ENCODE results near the gene PPT2. TPM values are rescaled to one million over a fixed set of nuclear protein-coding genes. Genes with fewer than 3 reads are reported as not detected.
A peak's percentile ranks its signal among the peaks of the same experiment; 100 is the strongest.
"Not testable (repeated sequence)": the region's sequence is repeated elsewhere in the genome, so short reads cannot be mapped to it uniquely, and the experiment has no call there.

Gene PPT2
- polyA plus RNA-seq, 6 donors from 2014 or later: 0.96 to 3.0 (median 2.0) TPM; not detected in 1

DNA sequence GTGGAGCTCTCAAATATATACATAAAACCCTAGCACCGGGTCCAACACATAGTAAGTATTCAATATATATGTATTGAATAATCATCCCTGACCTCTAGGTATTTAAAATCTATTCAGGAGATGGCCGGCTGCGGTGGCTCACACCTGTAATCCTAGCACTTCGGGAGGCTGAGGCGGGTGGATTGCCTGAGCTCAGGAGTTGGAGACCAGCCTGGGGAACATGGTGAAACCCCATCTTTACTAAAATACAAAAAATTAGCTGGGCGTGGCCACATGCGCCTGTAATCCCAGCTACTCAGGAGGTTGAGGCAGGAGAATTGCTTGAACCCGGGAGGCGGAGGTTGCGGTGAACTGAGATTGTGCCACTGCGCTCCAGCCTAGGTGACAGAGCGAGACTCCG, 39.2 kb downstream of the PPT2 start:
- peaks cover 0 to 17% of the 10 kb centered on the region in 2 donors for H3K36me3 Mint-ChIP-seq
- not testable (repeated sequence) for H3K9me3 Mint-ChIP-seq; ATAC-seq (ENCODE audit: low read depth in 2 of 2); DNase-seq; H3K27me3 Mint-ChIP-seq
- H3K4me1 Mint-ChIP-seq: peaks cover 70 to 76% (median 71%) of the 10 kb centered on the region in 3 donors
- peak overlapping the region; percentile 95 to 100 (median 99) for H3K27ac Mint-ChIP-seq
- H3K4me3 Mint-ChIP-seq: peak overlapping the region; percentile 94 to 99 (median 98)

DNA sequence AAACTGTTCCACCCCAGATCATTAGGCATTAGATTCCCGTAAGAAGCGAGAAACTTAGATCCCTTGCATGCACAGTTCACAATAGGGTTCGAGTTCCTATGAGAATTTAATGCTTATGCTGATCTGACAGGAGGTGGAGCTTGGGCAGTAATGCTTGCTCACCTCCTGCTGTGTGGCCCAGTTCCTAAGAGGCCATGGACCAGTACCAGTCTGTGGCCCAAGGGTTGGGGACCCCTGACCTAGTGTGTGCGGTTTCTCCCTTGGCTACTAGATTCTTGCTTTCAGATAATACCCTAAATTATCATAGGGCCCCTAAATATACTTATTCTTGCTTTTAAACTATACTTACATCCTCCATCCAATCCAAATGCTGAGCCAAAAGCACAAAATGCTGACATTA, 40.4 kb downstream of the PPT2 start:
- Mint-ChIP-seq H3K9me3 (no peaks in the 10 kb centered on the region), H3K27me3 (no peaks in the 10 kb centered on the region), H3K4me3 (peak overlapping the region in 7 of 8 donors; percentile 92 to 99 (median 97)), H3K36me3 (peaks cover 0 to 17% of the 10 kb centered on the region in 2 donors), H3K4me1 (peaks cover 58 to 65% (median 59%) of the 10 kb centered on the region in 3 donors), H3K27ac (peak overlapping the region in 5 of 6 donors; percentile 99 to 100 (median 100))
- no peak for ATAC-seq (ENCODE audit: low read depth in 2 of 2)
- no peak for DNase-seq

DNA sequence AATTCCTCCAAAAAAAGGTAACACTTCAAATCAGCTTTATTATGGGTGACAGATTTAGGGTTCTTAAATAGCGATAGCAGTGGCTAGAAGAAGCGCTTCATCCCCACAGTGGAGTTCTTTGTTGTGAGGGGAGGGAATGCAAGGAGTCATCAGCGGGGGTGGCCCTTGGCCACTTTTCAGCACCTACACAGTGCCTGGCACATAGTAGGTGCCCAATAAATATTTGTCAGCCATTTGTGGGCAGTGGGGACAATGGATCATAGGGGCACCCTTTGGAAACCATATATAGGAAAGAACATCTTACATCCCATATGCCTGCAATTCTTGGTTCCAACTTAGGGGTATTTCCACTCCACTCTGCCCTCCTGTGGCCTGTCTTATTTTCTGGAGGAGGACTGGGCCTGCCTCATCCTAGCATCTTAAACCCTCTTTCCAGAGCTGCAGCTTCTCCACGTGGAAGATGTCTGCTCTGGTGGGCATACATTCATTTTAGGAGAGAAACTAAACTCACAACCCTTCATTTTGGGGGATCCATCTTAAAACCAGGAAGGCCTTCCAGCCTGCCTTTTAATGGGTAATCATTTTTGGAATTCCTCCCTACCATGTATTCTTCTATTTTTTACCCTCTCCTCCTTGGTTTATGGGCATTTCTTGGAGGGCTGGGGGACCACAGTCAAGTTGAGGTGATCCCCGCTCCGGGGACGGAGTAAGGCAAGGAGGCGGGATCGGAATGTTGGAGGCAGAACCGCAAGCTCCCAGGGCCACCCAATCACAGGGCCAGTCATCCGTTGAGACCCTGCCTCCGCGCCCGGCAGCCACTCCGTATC, 41.1 kb downstream of the PPT2 start:
- DNase-seq: no peak
- Mint-ChIP-seq H3K27ac (peak overlapping the region; percentile 99 to 100 (median 100)), H3K9me3 (no peaks in the 10 kb centered on the region), H3K36me3 (peaks cover 0 to 17% of the 10 kb centered on the region in 2 donors), H3K27me3 (no peaks in the 10 kb centered on the region), H3K4me1 (peaks cover 58 to 64% (median 58%) of the 10 kb centered on the region in 3 donors), H3K4me3 (peak overlapping the region; percentile 92 to 100 (median 98))
- no peak for ATAC-seq (ENCODE audit: low read depth in 2 of 2)

DNA sequence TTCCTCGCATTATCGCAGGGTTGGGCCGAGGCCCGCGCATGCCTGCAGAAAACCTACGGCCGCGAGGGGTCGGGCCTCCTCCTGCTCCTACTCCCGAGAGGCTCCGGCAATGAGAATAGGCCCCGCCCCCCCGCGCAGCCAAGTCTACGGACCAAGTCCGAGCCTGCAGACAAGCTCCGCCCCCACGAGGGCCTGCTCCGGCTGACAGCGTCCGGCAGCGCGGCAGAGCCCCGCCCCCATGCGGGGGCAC, 41.6 kb downstream of the PPT2 start:
- peaks cover 52 to 59% (median 54%) of the 10 kb centered on the region in 3 donors for H3K4me1 Mint-ChIP-seq
- ATAC-seq (ENCODE audit: low read depth in 2 of 2) (no peak), DNase-seq (peak; percentile 99)
- peak overlapping the region; percentile 99 to 100 (median 100) for H3K27ac Mint-ChIP-seq
- H3K36me3 Mint-ChIP-seq: peaks cover 0 to 17% of the 10 kb centered on the region in 2 donors
- H3K9me3 Mint-ChIP-seq: no peaks in the 10 kb centered on the region
- H3K27me3 Mint-ChIP-seq: no peaks in the 10 kb centered on the region
- peak overlapping the region; percentile 92 to 100 (median 98) for H3K4me3 Mint-ChIP-seq

DNA sequence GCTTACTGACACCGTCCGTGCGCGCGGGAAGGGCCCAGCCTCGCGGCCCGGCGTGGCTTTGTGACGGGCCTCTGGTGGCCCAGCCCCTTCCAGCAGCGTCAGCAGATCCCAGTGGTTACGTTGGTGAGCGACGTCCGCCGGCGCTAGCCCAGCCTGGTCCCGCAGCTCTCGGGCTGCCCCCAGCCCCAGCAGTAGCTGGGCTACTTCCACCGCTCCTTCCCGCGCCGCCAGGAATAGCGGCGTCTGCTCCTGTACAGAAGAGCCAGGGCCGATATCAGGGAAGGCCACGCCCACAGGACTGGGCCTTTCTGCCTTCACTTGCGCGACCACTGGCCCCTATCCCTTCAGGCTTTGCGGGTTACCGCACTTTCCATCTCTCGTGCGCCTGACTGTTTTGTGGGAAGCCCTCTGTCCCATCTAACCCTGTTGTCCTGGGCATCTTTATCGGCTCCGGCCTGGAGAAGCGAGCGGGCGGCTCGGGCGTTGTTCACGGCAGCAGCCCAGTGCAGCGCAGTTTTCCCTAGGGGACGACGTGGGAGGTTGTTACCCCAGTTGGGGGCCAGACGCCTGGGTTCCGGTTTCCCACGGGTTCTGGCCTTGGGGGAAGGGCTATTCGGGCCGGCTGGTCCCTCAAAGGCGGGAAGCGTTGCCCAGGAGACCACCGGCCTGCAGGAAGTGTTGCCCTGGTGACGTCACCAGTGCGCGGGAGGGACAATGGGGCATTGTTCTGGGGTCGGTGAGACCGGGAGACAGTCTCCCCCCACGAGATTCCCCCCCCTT, 42.2 kb downstream of the PPT2 start:
- peak overlapping the region; percentile 92 to 100 (median 98) for H3K4me3 Mint-ChIP-seq
- H3K9me3 Mint-ChIP-seq: no peaks in the 10 kb centered on the region
- H3K27me3 Mint-ChIP-seq: no peaks in the 10 kb centered on the region
- H3K4me1 Mint-ChIP-seq: peaks cover 49 to 56% (median 53%) of the 10 kb centered on the region in 3 donors
- ATAC-seq (ENCODE audit: low read depth in 2 of 2) (peak; percentile 80 to 81), DNase-seq (peak; percentile 90)
- H3K27ac Mint-ChIP-seq: peak overlapping the region; percentile 99 to 100 (median 100)
- peaks cover 0 to 16% of the 10 kb centered on the region in 2 donors for H3K36me3 Mint-ChIP-seq

DNA sequence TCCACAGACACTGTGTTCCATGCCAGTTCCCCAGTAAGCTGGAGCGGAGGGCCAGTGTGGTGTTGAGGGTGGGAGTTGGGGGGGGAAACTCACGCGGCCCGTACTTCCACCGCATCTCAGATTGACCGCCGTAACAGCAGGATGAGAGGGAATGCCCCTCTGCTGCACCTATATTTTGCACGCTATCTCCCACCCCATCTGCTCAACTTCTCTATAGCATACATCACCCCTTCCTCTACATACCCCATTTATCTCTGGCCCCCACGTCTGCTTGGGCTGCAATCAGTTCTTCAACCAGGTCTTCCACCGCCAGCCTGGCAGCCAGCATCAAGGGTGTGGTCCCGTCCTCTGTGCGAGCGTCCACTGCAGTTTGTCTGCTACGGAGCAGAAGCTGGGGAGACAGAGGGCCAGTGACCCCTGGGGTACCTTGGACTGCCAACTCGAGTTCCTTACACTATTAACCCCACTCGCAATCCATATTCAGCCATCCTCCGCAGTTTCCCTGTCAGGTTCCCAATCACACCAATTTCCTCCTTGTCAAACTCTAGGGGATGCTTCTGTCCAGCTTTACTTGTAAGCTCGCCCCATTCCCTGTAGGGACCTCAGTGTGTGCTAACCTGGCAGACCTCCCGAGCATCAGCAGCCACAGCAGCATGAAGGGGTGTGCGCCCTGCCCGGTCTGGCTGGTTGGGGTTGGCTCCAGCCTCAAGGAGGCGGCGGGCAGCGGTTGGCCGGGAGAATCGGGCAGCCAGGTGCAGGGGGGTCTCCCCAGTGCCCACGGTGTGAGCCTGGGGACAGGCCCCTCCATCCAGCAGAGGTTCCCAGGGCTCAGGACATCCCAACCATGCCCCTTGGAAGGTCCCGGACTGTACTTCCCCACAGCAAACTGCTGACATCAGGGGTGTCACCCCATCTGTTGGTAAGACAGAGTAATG, 43.0 kb downstream of the PPT2 start:
- peaks cover 0 to 8% of the 10 kb centered on the region in 2 donors for H3K36me3 Mint-ChIP-seq
- ATAC-seq (ENCODE audit: low read depth in 2 of 2) (no peak), DNase-seq (peak; percentile 23)
- peaks cover 0 to 3% (median 0%) of the 10 kb centered on the region in 3 donors for H3K27me3 Mint-ChIP-seq
- peaks cover 42 to 48% (median 44%) of the 10 kb centered on the region in 3 donors for H3K4me1 Mint-ChIP-seq
- H3K4me3 Mint-ChIP-seq: peak overlapping the region; percentile 92 to 100 (median 98)
- H3K27ac Mint-ChIP-seq: peak overlapping the region; percentile 99 to 100 (median 100)
- H3K9me3 Mint-ChIP-seq: no peaks in the 10 kb centered on the region

DNA sequence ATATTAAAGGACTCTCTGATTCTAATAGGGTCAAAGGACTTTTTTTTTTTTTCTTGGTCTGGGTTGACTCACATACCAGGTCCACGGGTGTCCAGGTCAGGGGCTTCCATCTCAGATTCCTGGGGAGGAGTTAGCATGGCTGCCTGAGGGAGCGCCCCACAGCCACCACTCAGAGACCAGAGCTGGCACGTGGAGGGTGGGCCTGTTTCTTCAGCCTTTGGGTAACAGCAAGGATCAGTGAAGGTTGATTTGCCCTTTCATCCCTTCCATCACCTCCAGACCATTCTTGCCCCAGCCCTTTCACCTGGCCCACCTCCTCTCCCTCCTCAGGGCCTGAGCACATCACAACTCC, 44.4 kb downstream of the PPT2 start:
- H3K27me3 Mint-ChIP-seq: peaks cover 0 to 8% (median 0%) of the 10 kb centered on the region in 3 donors
- peaks cover 33 to 38% (median 33%) of the 10 kb centered on the region in 3 donors for H3K4me1 Mint-ChIP-seq
- H3K9me3 Mint-ChIP-seq: no peaks in the 10 kb centered on the region
- ATAC-seq (ENCODE audit: low read depth in 2 of 2): no peak
- H3K36me3 Mint-ChIP-seq: no peaks in the 10 kb centered on the region
- no peak for DNase-seq
- peak overlapping the region in 4 of 6 donors; percentile 74 to 100 (median 86) for H3K27ac Mint-ChIP-seq
- peak overlapping the region in 4 of 8 donors; percentile 28 to 66 (median 54) for H3K4me3 Mint-ChIP-seq

DNA sequence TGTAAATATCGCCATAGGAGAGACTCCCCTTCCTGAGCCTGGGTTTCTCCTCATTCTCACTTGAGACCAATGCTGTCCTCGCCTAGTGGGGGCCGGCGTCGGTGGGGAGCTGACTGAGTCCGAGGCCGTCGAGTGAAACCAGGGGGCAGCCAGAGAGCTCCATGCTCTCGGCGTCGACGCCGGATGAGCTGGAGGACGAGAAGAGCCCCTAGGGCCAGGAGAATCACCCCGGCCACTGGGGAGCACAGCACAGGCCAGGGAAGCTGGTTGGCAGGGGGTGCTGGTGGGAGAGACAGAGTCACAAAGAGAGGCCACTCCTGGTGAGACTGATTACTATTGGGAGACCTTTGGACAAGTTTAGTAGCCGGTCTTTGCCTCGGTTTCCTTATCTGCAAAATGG, 44.9 kb downstream of the PPT2 start:
- H3K4me3 Mint-ChIP-seq: peak overlapping the region in 3 of 8 donors; percentile 20 to 66 (median 53)
- H3K9me3 Mint-ChIP-seq: no peaks in the 10 kb centered on the region
- H3K4me1 Mint-ChIP-seq: peaks cover 28 to 32% (median 28%) of the 10 kb centered on the region in 3 donors
- no peaks in the 10 kb centered on the region for H3K36me3 Mint-ChIP-seq
- DNase-seq (no peak), ATAC-seq (ENCODE audit: low read depth in 2 of 2) (no peak)
- peaks cover 0 to 12% (median 0%) of the 10 kb centered on the region in 3 donors for H3K27me3 Mint-ChIP-seq
- peak overlapping the region in 4 of 6 donors; percentile 49 to 100 (median 87) for H3K27ac Mint-ChIP-seq

DNA sequence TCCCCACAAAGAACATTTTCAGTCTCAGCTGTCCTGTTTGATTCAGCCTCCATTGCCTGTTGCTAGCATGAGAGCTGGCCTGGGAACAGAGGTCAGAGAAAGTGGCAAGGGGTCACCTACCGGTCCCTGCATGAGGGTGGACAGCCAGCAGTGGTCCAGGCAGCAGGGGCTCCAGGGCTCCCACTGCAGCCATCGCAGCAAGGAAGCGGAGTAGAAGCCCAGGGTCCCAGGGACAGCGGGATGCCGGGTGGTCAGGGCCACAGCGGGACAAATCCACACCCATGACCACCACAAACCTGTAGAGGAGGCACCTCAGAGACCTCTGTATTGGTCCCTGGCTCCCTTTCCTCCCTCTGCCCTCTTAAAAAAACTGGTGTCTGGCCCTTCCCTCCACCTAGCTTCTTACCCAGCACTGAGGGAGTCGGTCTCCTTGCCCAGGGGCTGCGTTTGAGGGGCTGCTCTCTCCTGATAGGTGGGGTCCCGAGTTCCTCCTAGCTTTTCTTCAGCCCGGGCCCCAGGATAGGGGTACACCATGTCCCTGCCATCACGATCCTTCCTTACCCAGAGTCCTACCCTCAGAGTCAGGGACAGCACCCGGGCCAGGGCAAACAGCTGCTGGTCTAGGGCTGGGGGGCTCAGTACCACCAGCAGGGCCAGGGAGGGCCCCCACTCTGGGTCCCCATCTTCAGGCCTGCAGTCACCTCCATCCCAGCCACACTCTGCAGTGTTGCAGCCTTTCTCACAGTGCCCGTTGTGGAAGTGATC, 47.0 kb downstream of the PPT2 start:
- Mint-ChIP-seq H3K27me3 (peaks cover 0 to 23% (median 7%) of the 10 kb centered on the region in 3 donors), H3K36me3 (no peaks in the 10 kb centered on the region), H3K9me3 (no peaks in the 10 kb centered on the region), H3K4me3 (peak overlapping the region in 1 of 8 donors; percentile 4), H3K27ac (peak overlapping the region in 1 of 6 donors; percentile 28), H3K4me1 (peaks cover 10 to 14% (median 13%) of the 10 kb centered on the region in 3 donors)
- no peak for DNase-seq
- ATAC-seq (ENCODE audit: low read depth in 2 of 2): no peak

DNA sequence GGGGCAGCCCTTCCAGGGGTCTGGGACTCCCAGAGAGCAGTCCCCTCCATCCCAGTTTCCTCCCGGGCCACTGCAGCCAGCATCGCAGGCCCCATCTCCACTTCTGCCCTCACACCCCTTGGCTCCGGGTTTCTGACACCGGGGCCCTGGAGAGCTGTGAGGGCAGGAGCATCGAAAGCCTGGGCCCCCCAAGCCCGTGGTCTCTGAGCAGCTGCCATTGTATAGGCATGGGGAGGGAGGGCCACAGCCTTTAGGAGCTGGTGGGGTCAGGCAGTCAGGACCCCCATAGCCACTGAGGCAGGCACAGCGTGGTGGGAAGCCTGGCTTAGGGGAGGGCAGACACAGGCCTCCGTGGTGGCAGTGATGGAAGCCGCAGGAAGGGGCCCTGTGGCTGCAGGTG, 48.2 kb downstream of the PPT2 start:
- DNase-seq (no peak), ATAC-seq (ENCODE audit: low read depth in 2 of 2) (no peak)
- H3K4me3 Mint-ChIP-seq: no peak overlapping the region
- no peaks in the 10 kb centered on the region for H3K9me3 Mint-ChIP-seq
- peaks cover 0 to 23% (median 7%) of the 10 kb centered on the region in 3 donors for H3K27me3 Mint-ChIP-seq
- H3K4me1 Mint-ChIP-seq: peaks cover 0 to 1% (median under 1%) of the 10 kb centered on the region in 3 donors
- H3K36me3 Mint-ChIP-seq: no peaks in the 10 kb centered on the region
- H3K27ac Mint-ChIP-seq: no peak overlapping the region

DNA sequence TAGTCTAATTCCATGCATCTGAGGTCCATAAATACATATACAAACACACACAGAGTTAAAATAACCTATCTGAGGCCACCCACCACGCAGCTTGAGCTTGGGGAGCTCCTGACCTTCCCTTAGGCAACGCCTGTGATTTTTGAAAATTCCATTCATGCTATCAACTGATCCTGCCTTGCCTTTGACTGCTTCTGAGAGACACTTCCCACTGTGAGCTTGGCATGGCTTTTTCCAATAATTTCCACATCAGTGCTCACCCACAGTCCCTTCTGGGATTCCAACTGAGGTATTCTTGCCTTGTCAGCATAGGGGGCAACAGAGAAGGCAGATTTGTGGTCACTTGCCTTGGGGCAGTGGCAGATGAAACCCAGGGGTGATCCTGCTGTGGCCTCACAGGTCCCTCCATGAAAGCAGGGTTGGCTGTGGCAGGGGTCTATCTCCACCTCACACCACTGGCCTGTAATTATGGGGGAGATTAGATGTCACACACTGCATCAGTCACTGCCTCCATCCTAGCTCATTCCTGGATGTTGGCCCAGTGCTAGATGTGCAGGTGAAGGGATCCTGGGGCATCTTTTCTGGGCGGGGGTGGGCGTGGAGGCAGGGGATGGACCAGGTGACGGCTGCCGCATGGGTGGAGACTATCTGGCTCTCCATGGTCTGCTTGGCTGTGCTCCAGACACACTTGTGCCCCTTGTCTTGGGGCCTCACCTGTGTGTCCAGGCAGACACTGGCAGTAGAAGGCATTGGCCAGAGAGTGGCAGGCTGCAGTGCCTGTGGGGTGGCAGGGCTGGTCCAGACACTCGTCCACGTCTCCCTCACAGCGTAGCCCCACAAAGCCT, 49.7 kb downstream of the PPT2 start:
- Mint-ChIP-seq H3K27me3 (peaks cover 0 to 23% (median 7%) of the 10 kb centered on the region in 3 donors), H3K4me3 (no peak overlapping the region), H3K9me3 (no peaks in the 10 kb centered on the region), H3K36me3 (no peaks in the 10 kb centered on the region), H3K4me1 (no peaks in the 10 kb centered on the region), H3K27ac (peak overlapping the region in 2 of 6 donors; percentile 33 to 43)
- ATAC-seq (ENCODE audit: low read depth in 2 of 2) (no peak), DNase-seq (no peak)
